ENCODE measurements around the gene CACNB1.

- TF ChIP-seq CTCF (IDR thresholded peaks at IDR 0.05) = no peak
- no peak for TF ChIP-seq EP300 (IDR thresholded peaks at IDR 0.05)
Measured at GRCh38 chr17:39208893-39209292, 11.4 kb upstream of the CACNB1 start.

Data from ovary (tissue), 3 donors.